SKM-1 treated with dmso at 0.1 percent for 144 hours (cell line): Measurements from ENCODE around the gene ZNF268.
"Not testable (repeated sequence)": the region's sequence is repeated elsewhere in the genome, so short reads cannot be mapped to it uniquely, and the experiment has no call there.

Source experiments
- DNase-seq: peaks from one replicate; lab custom pipeline; 2025; ENCODE audit not compliant: unreplicated experiment; lab: John Stamatoyannopoulos, UW

Gene ZNF268

GRCh38 chr12:133226690-133227089 lies 45.4 kb downstream of the ZNF268 start:
- DNase-seq, result no peak

DNA sequence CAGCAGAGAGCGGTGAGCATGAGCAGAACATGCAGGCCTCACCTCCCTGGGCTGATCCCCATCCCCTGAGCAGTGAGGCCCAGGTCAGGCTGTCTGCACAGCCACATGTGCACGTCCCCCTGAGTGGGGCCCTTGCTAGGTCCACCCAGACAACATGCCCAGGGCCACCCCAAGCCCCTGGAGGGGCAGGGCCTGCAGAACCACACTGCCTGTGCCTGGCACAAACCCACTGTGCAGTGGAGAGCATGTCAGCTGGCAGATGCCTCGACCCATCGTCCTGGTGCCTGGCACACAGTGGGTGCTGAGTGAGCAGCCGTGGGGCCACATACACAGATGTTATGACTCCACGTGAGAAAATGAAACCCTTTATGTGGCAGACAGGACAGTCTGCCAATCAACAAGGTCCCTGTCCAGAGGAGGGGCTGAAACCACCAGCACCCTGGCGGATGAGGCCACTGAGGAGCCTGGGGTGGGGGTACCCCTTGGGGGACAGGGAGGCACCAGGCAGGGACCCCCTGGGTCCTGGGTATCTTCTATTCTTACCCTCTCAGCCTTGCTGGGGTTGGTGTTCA lies 46.1 kb downstream of the ZNF268 start:
- DNase-seq, result no peak

GRCh38 chr12:133231001-133231400 lies 49.7 kb downstream of the ZNF268 start:
- no peak for DNase-seq

DNA sequence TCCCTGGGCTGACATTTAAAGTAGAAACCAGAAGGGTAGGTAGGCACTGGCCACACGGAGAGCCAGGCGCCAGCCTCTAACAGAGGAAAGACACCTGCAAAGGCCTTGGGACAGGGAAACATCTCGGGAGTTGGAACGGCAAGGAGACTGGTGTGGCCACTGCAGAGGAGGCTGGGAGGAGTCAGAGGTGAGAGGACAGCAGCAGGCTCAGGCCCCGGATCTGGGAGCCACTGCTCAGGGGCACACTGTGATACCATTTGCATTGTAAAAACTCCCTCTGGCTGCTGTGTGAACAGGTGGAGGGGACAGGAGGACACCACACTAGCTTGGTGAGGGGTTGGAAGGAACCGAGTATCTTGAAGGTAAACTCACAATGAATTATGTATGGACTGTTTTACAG lies 51.7 kb downstream of the ZNF268 start:
- no peak for DNase-seq

DNA sequence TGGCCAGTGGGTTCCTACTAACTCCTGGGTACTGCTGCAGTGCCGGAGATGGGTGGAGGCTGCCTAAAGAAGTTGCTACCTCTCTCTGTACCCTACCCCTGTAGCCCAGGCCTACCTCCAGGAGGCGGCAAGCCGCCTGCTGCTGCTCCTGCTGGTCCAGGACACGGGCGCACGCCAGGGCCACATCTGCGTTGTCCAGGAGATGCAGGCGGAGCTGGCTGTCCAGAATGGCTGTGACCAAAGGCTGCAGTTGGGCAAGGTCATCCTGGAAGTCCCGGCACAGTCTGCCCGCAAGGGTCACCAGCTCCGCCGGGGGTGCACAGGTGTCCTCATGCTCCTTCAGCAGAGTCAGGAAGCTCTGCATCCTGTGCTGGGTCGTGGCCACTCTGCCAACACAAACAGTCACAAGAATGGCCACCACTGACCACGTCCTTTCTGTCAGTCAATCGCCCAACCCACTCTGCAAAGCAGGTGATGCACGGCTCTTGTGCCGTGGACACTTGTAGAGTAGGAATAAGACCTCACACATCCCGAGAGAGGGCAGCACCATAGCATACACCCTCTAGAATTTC lies 52.8 kb downstream of the ZNF268 start:
- DNase-seq, result no peak

DNA sequence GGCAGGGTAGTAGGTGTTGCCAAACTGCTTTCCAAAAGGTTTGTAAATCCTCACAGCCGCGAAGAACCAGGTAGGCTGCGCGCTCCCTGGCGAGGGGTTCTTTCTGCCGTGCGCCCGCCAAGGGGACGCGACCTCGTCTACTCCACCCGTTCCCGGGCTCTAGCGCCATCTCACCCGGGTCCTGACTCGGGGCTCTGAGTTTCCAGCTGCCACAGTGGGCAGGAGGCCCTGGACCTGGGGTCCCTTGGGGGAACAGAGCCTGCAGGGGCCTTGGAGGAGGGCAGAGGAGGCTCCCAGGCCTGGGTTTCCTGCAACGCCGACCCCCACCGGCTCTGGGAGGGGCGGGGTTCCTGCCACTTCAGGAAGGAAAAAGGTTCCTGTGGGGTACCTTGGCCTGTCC lies 53.7 kb downstream of the ZNF268 start:
- DNase-seq, result no peak

DNA sequence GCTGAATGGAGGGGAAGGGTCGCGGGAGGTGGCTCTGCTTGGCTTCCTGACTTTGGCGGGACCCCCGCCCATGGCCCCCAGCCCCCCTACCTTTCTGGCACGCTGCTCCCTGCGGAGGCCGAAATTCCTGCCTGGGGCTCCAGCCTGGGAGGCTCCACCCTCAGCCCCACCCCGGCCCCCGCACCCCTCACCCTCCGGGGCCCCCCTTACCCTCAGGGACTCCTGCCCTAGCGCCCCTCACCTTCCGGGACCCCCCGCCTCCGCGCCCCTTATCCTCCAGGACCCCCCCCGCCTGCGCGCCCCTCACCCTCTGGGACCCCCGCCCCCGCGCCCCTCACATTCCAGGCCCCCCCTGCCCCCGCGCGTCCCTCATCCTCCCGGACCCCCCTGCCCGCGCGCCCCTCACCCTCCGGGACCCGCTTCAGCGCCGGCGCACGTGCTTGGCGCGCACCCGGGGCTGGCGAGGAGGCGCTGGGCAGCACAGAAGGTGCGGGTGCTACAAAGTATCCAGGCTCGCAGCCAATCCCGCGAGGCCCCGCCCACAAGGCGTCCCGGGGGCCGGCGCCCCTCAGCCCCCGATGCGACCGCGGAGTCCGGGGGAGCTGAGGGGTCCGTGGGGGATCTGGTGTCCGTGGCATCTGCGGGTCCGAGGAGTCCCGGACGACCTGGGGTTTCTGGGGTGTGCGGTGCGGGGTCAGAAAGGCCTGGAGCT lies 54.3 kb downstream of the ZNF268 start, which contains the start of gene ANHX:
TSS of gene ANHX (minus strand) at position 477 of the 712 bp plus-strand sequence. CDS start 1,521 bp downstream, outside the sequence.
- DNase-seq, result no peak

GRCh38 chr12:133236144-133236543 lies 54.8 kb downstream of the ZNF268 start:
- no peak for DNase-seq

DNA sequence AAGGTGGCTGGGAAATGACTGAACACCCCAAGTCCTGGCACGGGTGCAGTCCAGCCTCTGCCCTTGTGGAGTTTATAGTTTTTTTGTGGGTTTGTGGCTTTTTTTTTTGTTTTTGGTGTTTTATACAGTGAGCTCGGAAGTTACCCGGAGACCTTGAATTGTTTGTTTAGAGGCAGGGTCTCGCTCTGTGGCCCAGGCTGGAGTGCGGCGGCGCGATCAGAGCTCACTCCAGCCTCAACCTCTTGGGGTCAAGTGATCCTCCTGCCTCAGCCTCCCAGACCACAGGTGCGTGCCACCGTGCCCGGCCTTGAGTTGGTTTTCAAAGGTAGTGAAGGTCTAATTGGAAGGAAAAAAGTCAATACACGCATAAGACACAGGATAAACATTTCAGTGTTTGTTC lies 55.3 kb downstream of the ZNF268 start:
- no peak for DNase-seq

GRCh38 chr12:133251732-133252131 lies 70.4 kb downstream of the ZNF268 start:
- no peak for DNase-seq

DNA sequence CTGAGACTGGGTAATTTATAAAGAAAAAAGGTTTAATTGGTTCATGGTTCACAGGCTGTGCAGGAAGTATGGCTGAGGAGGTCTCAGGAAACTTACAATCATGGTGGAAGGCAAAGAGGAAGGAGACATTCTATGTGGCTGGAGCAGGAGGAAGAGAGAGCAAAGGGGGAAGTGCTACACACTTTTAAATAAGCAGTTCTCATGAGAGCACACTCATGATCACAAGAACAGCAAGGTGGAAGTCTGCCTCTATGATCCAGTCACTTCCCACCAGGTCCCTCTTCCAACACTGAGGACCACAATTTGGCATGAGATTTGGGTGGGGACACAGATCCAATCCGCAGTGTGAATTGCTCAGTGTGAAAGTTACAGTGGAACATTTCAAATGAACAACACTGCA lies 74.5 kb downstream of the ZNF268 start:
- not testable (repeated sequence) for DNase-seq

DNA sequence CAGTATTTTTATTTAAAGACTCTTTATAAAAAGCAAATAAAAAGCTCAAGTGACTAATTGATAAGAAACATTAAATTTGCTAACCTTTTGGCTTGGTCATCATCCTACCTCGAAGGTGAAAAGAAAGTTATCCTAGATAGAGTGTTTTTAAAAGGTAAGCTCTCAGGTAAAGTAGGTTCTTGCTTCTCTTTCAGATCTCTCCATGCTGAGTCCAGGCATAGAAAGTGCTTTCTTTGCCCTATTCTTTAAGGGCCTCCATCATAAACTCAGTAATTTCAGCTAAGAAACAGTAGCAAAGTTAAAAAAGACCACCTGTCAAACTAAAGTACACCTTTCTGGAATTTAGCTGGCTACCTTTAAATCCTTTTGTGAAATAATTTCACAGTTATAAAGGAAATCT lies 75.0 kb downstream of the ZNF268 start:
- DNase-seq, result no peak

- DNase-seq, result no peak
Observed at GRCh38 chr12:133264173-133264572, 82.9 kb downstream of the ZNF268 start.
